GM20431 (cell line): ENCODE data around the gene ATF7IP2.
"Not testable (repeated sequence)": the region's sequence is repeated elsewhere in the genome, so short reads cannot be mapped to it uniquely, and the experiment has no call there.

ENCODE experiments used
- in situ Hi-C: fragments of 300-500 bp; cut with MseI, MboI; formaldehyde crosslinking; loops from one replicate; pipeline ENCODE4 v1.15.0; 2020; ENCODE audit warnings: low sequenced_read_pairs; ENCODE audit not compliant: unreplicated experiment

ATF7IP2 gene

GRCh38 chr16:10385725-10386516, at the start of gene ATF7IP2:
Gene ATF7IP2 (plus strand): TSS chr16:10386061. CDS start chr16:10430621, 44,560 bp downstream.
- in situ Hi-C loops, result no loop called here

GRCh38 chr16:10338426-10338825, 47.4 kb upstream of the ATF7IP2 start:
- in situ Hi-C loops, result no loop called here

GRCh38 chr16:10339777-10340732, 45.8 kb upstream of the ATF7IP2 start:
- in situ Hi-C loops, result no loop called here

GRCh38 chr16:10343124-10343760, 42.6 kb upstream of the ATF7IP2 start:
- in situ Hi-C loops, result no loop called here

GRCh38 chr16:10344699-10345098, 41.2 kb upstream of the ATF7IP2 start:
- in situ Hi-C loops, result not testable (repeated sequence)

GRCh38 chr16:10345629-10346028, 40.2 kb upstream of the ATF7IP2 start:
- in situ Hi-C loops, result no loop called here

- in situ Hi-C loops, result no loop called here
These were observed 36.0 kb upstream of the ATF7IP2 start for GRCh38 chr16:10349851-10350250.

GRCh38 chr16:10352262-10352661, 33.6 kb upstream of the ATF7IP2 start:
- in situ Hi-C loops, result no loop called here

GRCh38 chr16:10355589-10355988, 30.3 kb upstream of the ATF7IP2 start:
- in situ Hi-C loops, result no loop called here

- in situ Hi-C loops, result no loop called here
These were observed 28.7 kb upstream of the ATF7IP2 start for GRCh38 chr16:10356870-10357842.

- in situ Hi-C loops, result not testable (repeated sequence)
These were observed 24.1 kb upstream of the ATF7IP2 start for GRCh38 chr16:10361747-10362076.

- in situ Hi-C loops, result no loop called here
These were observed 23.6 kb upstream of the ATF7IP2 start for GRCh38 chr16:10362077-10362863.

- in situ Hi-C loops, result not testable (repeated sequence)
These were observed 23.0 kb upstream of the ATF7IP2 start for GRCh38 chr16:10362864-10363197.

- in situ Hi-C loops, result not testable (repeated sequence)
These were observed 19.2 kb upstream of the ATF7IP2 start for GRCh38 chr16:10366619-10367018.

GRCh38 chr16:10367616-10368188, 18.2 kb upstream of the ATF7IP2 start:
- in situ Hi-C loops, result no loop called here

GRCh38 chr16:10368969-10369551, 16.8 kb upstream of the ATF7IP2 start:
- in situ Hi-C loops, result no loop called here

- in situ Hi-C loops, result no loop called here
These were observed 15.7 kb upstream of the ATF7IP2 start for GRCh38 chr16:10370096-10370726.

GRCh38 chr16:10371592-10371991, 14.3 kb upstream of the ATF7IP2 start:
- in situ Hi-C loops, result no loop called here
